Ovary (tissue), 9 donors: ENCODE results near the gene AGAP6. TPM values are rescaled to one million over a fixed set of nuclear protein-coding genes. Genes with fewer than 3 reads are reported as not detected.
"Not testable (repeated sequence)": the region's sequence is repeated elsewhere in the genome, so short reads cannot be mapped to it uniquely, and the experiment has no call there.

Source experiments
- DNase-seq, 5 donors: peaks; one replicate each; pipeline ENCODE4 v3.0.0-alpha.2; 2019 to 2020
- H3K27ac ChIP-seq, 2 donors: fragments of 200-600 bp; one replicate each; pipeline versions ENCODE4 v1.5.1 to v1.8.0; 2019 to 2022
- H3K27me3 ChIP-seq: fragments of 200-600 bp; one replicate; pipeline ENCODE4 v1.8.0; 2022
- H3K36me3 ChIP-seq: fragments of 200-600 bp; sonication (generic); one replicate; pipeline ENCODE4 v1.5.1; 2019
- H3K4me1 ChIP-seq: one replicate; pipeline ENCODE4 v1.8.1; 2013; ENCODE audit warnings: mild to moderate bottlenecking, moderate library complexity; ENCODE audit not compliant: insufficient read depth
- H3K4me3 ChIP-seq: fragments of 200-600 bp; sonication (generic); one replicate; pipeline ENCODE4 v1.5.1; 2017
- H3K9me3 ChIP-seq, 2 donors: fragments of 200-600 bp in 1 of 2; sonication (generic) in 1 of 2; one replicate each; pipeline versions ENCODE4 v1.5.1 to v1.8.1; 2013 to 2019; ENCODE audit warnings: mild to moderate bottlenecking in 1 of 2, moderate library complexity in 1 of 2
- EP300 ChIP-seq: sonication (generic); formaldehyde crosslinking; IDR thresholded peaks from one replicate; pipeline ENCODE4 v1.6.1; 2017; ENCODE audit warnings: antibody characterized with exemption
- POLR2A ChIP-seq: fragments of 450-650 bp; IDR thresholded peaks from one replicate; pipeline ENCODE4 v1.6.1; 2017; ENCODE audit warnings: antibody characterized with exemption, mild to moderate bottlenecking, moderate library complexity
- WGBS, 3 donors: extraction: QIAGEN DNeasy Blood & Tissue Kit in 1 of 3; methylation state at CpG; one replicate each; pipeline versions ENCODE4 v1.1.5 to v1.1.7; 2013 to 2017; 5-methylcytosine and 5-hydroxymethylcytosine counted together
- intact Hi-C, 4 donors: fragments of 100-400 bp; cut with DNase I; formaldehyde crosslinking; loops; one replicate each; pipeline versions ENCODE4 v1.11.0 to v1.15.1; 2022 to 2023
- polyA plus RNA-seq, 2 donors: library from polyadenylated mRNA; stranded (reverse); fragments of 200-250 nt in 1 of 2; fragments of 350-450 nt in 1 of 2; fragmentation: Illumina TruSeq in 1 of 2; extraction: RNeasy Lipid Tissue Mini Kit (QIAGEN cat#74804) in 1 of 2; gene quantifications; one replicate each; pipeline ENCODE4 v1.2.3, GENCODE V29; 2013 to 2014
- total RNA-seq, 7 donors: library from RNA; depleted of rRNA in 2 of 7; stranded (reverse); fragments of >200 nt in 2 of 7; fragmentation: NEBNext Ultra II Directional in 3 of 7; extraction: Animal tissue kit (Norgen Biotek cat#: 25700) in 3 of 7; gene quantifications; one replicate each; pipeline versions ENCODE4 v1.1.0 to v1.2.4, GENCODE V29; 2016 to 2023
- TF ChIP-seq, protein P1 (sequence below), 3 donors: fragments of 450-650 bp in 2 of 3; fragments of 200-600 bp in 1 of 3; IDR thresholded peaks; one replicate each; pipeline versions ENCODE4 v1.5.1 to v1.8.0; 2016 to 2022; ENCODE audit warnings: antibody characterized with exemption in 3 of 3, mild to moderate bottlenecking in 1 of 3
- donor health status: DM: no; HTN: no; CAD: no; lungs with moderate emphysema.
- donor health status: DM: no; HTN: no; CAD: no.
- donor health status: Bipolar disorder and iron deficiency.
- donor health status: DM: yes; HTN: yes; CAD: no.
- donor health status: DM: no; HTN: no; CAD: no.
- donor health status: DM: yes; HTN: yes; CAD: no.

AGAP6 gene
- total and polyA plus RNA-seq, 9 donors: 7.3 to 20.9 (median 10.2) TPM

DNA sequence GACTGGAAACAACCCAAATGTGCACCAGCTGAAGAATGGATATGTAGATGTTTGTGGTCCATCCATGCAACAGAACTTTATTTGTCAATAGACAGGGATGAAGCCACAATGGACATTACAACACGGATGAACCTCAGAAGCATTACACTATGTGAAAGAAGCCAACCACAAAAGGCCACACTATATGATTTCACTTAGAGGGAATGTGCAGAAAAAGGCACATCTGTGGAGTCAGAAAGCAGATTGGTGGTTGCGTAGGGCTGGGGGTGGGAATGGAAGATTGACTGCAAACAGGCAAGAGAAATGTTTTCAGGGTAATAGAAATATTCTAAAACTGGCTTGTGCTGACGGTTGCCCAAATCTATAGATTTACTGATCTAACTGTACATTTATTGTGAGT lies 45.3 kb downstream of the AGAP6 start:
- Histone ChIP-seq H3K4me1 (no peaks in the 10 kb centered on the region), H3K4me3 (no peak overlapping the region), H3K27me3 (no peaks in the 10 kb centered on the region), H3K36me3 (no peaks in the 10 kb centered on the region), H3K9me3 (no peaks in the 10 kb centered on the region), H3K27ac (no peak overlapping the region)
- intact Hi-C loops: no loop called here
- TF ChIP-seq, protein P1, sequence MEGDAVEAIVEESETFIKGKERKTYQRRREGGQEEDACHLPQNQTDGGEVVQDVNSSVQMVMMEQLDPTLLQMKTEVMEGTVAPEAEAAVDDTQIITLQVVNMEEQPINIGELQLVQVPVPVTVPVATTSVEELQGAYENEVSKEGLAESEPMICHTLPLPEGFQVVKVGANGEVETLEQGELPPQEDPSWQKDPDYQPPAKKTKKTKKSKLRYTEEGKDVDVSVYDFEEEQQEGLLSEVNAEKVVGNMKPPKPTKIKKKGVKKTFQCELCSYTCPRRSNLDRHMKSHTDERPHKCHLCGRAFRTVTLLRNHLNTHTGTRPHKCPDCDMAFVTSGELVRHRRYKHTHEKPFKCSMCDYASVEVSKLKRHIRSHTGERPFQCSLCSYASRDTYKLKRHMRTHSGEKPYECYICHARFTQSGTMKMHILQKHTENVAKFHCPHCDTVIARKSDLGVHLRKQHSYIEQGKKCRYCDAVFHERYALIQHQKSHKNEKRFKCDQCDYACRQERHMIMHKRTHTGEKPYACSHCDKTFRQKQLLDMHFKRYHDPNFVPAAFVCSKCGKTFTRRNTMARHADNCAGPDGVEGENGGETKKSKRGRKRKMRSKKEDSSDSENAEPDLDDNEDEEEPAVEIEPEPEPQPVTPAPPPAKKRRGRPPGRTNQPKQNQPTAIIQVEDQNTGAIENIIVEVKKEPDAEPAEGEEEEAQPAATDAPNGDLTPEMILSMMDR (IDR thresholded peaks at IDR 0.05): no peak
- TF ChIP-seq EP300 (no peak), POLR2A (no peak)
- no peak for DNase-seq
- 58 to 63% (median 59%) methylated on average over 3 of the region's 3 CpGs for WGBS, 3 donors

DNA sequence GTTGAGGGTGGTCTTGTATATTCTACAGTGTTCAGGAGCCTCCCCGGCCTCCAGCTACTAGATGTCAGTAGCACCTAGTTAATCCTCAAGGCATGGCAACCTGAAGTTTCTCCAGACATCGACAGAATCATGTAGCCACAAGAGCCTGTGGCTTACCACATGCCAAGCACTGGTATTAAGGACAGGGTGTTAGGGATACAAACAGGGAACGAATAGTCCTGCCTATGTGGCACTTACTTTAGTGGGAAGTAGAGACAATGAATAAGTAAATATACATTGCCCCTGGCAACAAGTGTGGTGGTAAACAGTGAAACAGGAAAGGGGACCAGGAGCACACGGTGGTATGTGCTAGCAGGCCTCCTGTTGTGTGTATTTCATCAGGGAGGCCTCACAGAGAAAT lies 47.1 kb downstream of the AGAP6 start:
- H3K4me1 ChIP-seq: not testable (repeated sequence)
- 56 to 77% (median 72%) methylated on average over 3 to 4 of the region's 4 CpGs for WGBS, 3 donors

DNA sequence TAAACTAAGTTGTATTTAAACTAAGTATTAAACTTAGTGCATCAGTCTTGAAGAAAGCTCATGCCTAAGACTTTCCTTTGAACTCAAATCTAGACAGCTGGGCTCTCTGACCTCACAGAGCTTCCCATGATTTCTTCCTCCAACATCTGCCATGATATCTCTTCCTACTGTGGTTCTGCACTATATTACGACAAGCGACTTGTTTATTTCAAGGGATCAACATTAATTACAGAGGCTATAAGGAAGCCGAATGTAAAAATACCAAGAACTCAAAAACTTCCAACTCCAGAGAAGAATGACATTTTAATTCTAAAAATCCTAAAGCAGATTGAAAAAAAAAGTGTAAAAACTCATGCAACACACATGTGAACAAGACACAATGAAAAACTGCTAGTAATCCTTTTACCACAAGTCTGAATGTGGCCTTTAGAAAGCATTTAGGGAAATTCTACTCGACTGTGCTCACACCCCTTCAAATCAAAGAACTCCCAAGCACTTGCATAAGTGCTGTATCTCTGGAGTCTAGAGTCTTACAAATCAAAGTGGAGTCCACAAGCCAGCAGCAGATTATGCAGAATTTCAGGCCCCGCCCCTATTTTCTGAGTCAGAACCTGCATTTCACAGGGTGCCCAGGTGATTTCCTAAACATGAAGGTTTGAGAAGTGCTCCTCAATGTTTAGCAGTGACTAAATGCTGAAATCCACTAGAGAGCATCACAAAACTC lies 56.9 kb downstream of the AGAP6 start:
- Histone ChIP-seq H3K4me3 (no peak overlapping the region), H3K27me3 (no peaks in the 10 kb centered on the region), H3K36me3 (no peaks in the 10 kb centered on the region), H3K4me1 (no peaks in the 10 kb centered on the region), H3K27ac (no peak overlapping the region), H3K9me3 (no peaks in the 10 kb centered on the region)
- intact Hi-C loops: no loop called here
- DNase-seq: no peak
- TF ChIP-seq, protein P1 (IDR thresholded peaks at IDR 0.05): no peak
- TF ChIP-seq EP300: no peak
- no peak for TF ChIP-seq POLR2A
- 54 to 88% (median 78%) methylated on average over 5 of the region's 5 CpGs for WGBS, 3 donors

More for the DNA sequence above, 47.1 kb downstream of the AGAP6 start:
- DNase-seq, H3K9me3 ChIP-seq, H3K36me3 ChIP-seq, H3K4me3 ChIP-seq, H3K27me3 ChIP-seq, H3K27ac ChIP-seq, intact Hi-C loops: not testable (repeated sequence)

DNA sequence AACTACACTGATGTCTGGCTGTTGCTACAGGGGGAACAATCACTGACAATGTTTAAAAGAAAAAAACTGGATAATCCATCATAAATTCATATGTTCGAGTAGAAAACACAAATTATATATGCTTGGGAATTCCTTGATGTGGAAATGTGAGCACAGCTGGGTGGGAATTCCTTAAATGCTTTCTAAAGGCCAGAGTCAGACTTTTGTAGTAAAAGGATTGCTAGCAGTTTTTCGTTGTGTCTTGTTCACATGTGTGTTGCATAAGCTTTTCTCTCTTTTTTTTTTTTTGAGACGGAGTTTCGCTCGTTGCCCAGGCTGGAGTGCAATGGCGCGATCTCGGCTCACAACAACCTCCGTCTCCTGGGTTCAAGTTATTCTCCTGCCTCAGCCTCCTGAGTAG lies 58.3 kb downstream of the AGAP6 start:
- H3K27ac ChIP-seq, DNase-seq, H3K4me1 ChIP-seq, H3K4me3 ChIP-seq, H3K36me3 ChIP-seq, intact Hi-C loops, H3K27me3 ChIP-seq, H3K9me3 ChIP-seq: not testable (repeated sequence)
- WGBS, 3 donors: 58 to 77% (median 73%) methylated on average over 9 of the region's 9 CpGs

DNA sequence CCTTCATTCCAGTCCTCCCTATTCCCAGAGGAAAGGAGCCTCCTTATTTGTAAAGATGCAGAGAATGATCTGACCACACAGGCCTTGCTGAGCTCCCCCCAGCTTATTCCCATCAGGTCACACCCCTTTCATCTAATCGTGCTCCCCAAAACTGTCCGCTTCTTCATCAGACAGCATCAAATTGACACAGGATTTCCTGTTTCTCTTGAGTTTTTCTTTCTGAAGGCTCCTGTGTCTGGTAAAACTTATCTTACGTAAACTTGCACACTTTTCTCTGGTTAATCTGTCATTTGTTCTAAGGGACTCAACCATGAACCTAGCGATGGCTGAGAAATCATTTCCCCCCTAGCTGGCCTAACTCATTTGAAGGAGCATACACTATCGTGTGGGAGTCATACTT lies 59.4 kb downstream of the AGAP6 start:
- WGBS, 3 donors: 80 to 93% (median 92%) methylated on average over 4 to 5 of the region's 5 CpGs
- DNase-seq, H3K4me1 ChIP-seq, H3K4me3 ChIP-seq, H3K27me3 ChIP-seq, H3K27ac ChIP-seq, intact Hi-C loops, H3K9me3 ChIP-seq, H3K36me3 ChIP-seq: not testable (repeated sequence)

DNA sequence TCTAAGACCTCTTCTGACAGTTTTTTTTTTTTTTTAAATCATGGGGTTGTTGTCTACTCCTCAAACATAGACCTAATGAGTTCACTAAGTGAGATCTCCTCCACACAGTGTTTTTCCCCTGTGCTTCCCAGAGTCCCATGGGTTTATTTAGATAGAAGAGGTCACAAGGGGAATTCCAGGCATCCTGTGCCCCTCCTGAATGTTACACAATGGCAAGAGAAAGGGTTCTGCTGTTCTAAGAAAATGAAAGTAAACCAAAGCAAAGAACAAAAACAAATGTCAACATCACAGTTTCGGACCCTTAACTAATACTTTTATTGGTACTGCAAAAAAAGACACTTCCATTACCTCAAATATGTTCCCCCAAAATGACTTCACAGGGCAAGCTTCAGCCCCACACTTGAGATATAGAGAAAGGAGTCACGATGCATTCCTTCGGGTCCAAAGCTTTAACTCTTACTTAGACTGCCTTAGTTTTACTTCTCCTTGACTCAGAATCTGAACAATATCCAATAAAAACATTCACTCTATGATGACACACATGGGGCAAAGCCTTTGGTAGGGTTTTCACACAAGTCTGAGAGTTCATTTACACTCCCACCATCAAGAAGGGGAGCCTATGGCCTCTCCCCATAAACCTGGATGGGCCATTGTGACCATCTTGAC lies 63.9 kb downstream of the AGAP6 start:
- H3K4me3 ChIP-seq, DNase-seq, intact Hi-C loops, H3K27me3 ChIP-seq, H3K27ac ChIP-seq, H3K4me1 ChIP-seq, H3K36me3 ChIP-seq, H3K9me3 ChIP-seq: not testable (repeated sequence)
- WGBS, 3 donors: 45 to 47% (median 45%) methylated on average over 3 of the region's 3 CpGs

DNA sequence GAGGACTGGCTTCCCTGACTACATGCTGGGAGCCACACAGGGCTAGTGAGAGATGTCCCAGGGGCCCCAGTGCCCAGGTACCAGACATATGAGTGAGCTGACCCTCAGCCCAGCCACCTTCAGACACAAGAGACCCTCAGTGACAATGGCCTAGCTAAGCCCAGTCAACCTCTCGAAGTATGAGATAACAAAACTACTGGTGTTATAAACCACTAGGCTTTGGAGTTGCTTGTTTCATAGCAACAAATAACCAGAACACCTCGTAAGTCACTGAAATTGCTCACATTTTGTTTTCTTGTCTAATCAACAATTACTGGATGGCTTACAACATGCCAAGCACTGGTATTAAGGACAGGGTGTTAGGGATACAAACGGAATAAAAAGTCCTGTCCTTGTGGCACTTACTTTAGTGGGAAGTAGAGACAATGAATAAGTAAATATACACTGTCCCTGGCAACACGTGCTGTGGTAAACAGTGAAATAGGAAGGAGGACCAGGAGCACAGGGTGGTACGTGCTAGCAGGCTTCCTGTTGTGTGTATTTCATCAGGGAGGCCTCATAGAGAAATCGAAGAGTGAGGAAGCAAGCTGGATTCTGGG lies 64.7 kb downstream of the AGAP6 start:
- DNase-seq, H3K27me3 ChIP-seq, intact Hi-C loops, H3K9me3 ChIP-seq, H3K4me3 ChIP-seq, H3K4me1 ChIP-seq, H3K27ac ChIP-seq, H3K36me3 ChIP-seq: not testable (repeated sequence)
- WGBS, 3 donors: 64 to 79% (median 76%) methylated on average over 6 of the region's 6 CpGs

DNA sequence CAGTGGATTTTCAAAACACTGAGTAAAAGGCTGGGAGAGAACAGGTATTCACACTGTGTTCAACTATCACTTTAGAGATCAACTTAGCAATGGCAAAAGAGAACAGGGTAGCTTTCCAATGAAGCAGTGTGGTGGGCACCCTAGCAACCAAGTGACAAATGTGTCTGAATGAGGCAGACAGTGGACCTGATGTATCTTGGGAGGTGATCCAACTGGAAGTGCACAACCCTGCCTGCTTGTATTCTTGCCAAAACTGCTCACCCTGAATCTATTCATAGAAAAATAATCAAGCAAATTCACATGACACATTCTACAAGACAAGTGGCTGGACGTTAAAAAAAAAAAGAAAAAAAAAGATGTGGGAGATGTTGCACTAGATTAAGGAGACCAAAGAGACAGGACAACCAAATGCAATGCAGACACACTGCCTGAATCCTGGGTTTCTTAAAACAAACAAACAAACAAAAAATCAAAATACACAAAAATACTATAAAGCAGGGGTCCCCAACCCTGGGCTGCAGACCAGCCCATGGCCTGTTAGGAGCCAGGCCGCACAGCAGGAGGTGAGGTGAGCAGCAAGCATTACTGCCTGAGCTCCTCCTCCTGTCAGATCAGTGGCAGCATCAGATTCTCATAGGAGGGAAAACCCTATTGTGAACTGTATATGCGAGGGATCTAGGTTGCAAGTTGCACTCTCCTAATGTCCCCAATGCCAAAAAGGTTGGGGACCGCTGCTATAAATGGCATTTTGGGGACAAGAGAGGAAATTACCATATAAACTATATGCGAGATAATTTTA lies 67.5 kb downstream of the AGAP6 start:
- H3K4me3 ChIP-seq, H3K27ac ChIP-seq, intact Hi-C loops, H3K27me3 ChIP-seq, H3K9me3 ChIP-seq, DNase-seq, H3K4me1 ChIP-seq, H3K36me3 ChIP-seq: not testable (repeated sequence)
- 65 to 72% (median 71%) methylated on average over 5 of the region's 5 CpGs for WGBS, 3 donors

DNA sequence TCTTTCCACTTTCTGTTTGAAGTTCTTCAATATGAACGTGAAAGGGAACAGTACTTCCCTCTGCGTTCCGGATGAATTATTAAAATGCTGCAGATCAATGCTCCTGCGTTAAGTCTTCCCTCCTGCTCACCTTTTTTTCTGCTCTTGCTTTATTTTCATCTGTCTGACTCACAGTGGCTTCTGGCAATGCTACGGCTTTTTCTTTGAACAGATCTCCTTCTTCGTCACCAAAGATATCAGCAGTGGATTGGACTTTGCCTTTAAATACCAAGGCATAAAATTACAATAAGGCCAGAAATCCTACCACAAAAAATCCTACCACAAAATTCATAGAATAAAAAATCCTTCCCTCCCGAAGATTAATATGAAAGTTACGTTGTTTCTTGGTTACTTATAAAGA lies 68.4 kb downstream of the AGAP6 start:
- H3K27ac ChIP-seq, intact Hi-C loops, DNase-seq, H3K9me3 ChIP-seq, H3K27me3 ChIP-seq, H3K4me1 ChIP-seq, H3K4me3 ChIP-seq, H3K36me3 ChIP-seq: not testable (repeated sequence)
- 87 to 88% (median 88%) methylated on average over 8 of the region's 8 CpGs for WGBS, 3 donors
